Rectal smooth muscle tissue (tissue), 1 donor: ENCODE results near the gene AASDH.

ENCODE experiments used
- H3K27ac ChIP-seq: one replicate; pipeline ENCODE4 v1.7.0; 2013; ENCODE audit warnings: low read depth, low read length, inconsistent platforms
- H3K27me3 ChIP-seq: one replicate; pipeline ENCODE4 v1.7.0; 2013; ENCODE audit warnings: low read length; ENCODE audit not compliant: control insufficient read depth, insufficient read depth
- H3K36me3 ChIP-seq: one replicate; pipeline ENCODE4 v1.7.0; 2013; ENCODE audit warnings: low read length; ENCODE audit not compliant: control insufficient read depth, insufficient read depth
- H3K4me1 ChIP-seq: one replicate; pipeline ENCODE4 v1.7.0; 2013; ENCODE audit warnings: low read length; ENCODE audit not compliant: control insufficient read depth, insufficient read depth
- H3K4me3 ChIP-seq: one replicate; pipeline ENCODE4 v1.7.0; 2013; ENCODE audit warnings: low read length
- H3K9ac ChIP-seq: one replicate; pipeline ENCODE4 v1.7.0; 2013; ENCODE audit warnings: low read length

AASDH gene

GRCh38 chr4:56289934-56290333 is 97.4 kb downstream of the AASDH start:
- H3K27me3 ChIP-seq: no peaks in the 10 kb centered on the region
- peak overlapping the region; percentile 49 for H3K4me3 ChIP-seq
- H3K9ac ChIP-seq: no peak overlapping the region
- H3K27ac ChIP-seq: no peak overlapping the region
- no peaks in the 10 kb centered on the region for H3K4me1 ChIP-seq
- no peaks in the 10 kb centered on the region for H3K36me3 ChIP-seq

- H3K27ac ChIP-seq: no peak overlapping the region
- H3K36me3 ChIP-seq: no peaks in the 10 kb centered on the region
- no peak overlapping the region for H3K9ac ChIP-seq
- no peaks in the 10 kb centered on the region for H3K27me3 ChIP-seq
- H3K4me1 ChIP-seq: no peaks in the 10 kb centered on the region
- H3K4me3 ChIP-seq: no peak overlapping the region
Measured at GRCh38 chr4:56288663-56289062, 98.6 kb downstream of the AASDH start.
